NCI-H1048 (cell line): ENCODE data around the gene SPATA24.
"Not testable (repeated sequence)": the region's sequence is repeated elsewhere in the genome, so short reads cannot be mapped to it uniquely, and the experiment has no call there.

Experiments
- DNase-seq: peaks from one replicate; lab custom pipeline; 2025; lab: John Stamatoyannopoulos, UW

The SPATA24 gene

DNA sequence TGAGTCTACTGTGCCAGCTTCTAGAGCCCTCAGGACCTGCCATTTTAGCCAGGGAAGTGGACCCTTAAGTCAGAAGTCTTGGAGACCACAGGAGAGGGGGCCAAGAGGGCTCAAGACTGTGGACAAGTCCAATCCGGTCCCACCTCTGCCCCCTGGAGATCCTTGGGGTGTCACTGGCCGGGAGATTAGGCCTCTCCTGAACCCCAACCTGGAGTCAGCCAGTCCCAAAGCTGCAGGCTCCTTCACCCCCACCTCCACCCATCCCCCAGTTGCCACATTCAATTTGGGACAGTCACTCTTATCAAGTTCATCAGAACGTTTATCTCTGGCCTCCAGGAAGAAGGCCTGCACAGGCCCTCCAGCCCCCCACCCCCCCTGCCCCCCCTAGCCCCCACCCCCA is 21.1 kb downstream of the SPATA24 start:
- DNase-seq, result no peak

- no peak for DNase-seq
These were observed 21.8 kb downstream of the SPATA24 start for GRCh38 chr5:139381837-139382761.

GRCh38 chr5:139379626-139380449 is 24.1 kb downstream of the SPATA24 start:
- DNase-seq, result no peak

GRCh38 chr5:139378941-139379361 is 24.9 kb downstream of the SPATA24 start:
- DNase-seq, result no peak

- no peak for DNase-seq
These were observed 25.6 kb downstream of the SPATA24 start for GRCh38 chr5:139378101-139378825.

DNA sequence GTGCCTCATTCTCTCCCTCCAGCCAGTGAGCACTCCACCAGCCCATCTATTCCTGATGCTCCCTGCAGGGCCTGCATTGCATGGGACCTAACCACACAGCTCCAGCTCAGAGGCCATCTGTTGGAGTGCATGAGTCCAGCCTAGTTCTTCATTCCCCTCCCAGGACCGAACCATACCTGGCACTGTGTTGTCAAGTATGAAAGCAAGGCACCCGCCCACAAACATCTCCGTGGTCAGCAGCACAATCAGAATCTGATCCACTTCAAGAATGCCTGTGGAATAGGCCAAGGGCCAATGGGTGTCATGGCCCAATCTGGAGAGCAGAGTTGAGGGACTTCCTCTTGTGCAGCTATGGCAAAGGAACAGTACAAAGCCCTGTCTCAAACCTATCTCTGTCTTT is 26.7 kb downstream of the SPATA24 start:
- DNase-seq, result no peak

GRCh38 chr5:139376364-139376763 is 27.5 kb downstream of the SPATA24 start:
- DNase-seq, result no peak

DNA sequence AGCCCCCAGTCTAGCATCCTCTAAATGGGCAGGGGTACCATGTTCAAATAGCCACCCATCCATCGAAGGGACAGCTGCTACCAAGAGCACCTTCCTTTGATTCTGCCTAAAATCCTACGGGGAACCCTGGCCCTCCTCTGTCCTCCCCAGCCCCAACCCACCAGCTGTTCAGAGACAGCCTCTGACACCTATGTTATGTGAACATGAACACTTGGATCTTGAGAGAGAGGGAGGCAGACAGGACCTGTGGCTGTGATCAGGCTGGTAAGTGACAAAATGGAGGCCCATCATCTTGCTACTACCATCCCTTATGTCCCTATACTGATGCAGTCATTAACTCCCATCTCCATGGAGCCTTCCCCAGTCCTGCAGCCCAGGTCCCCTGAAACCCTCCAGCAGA is 29.0 kb downstream of the SPATA24 start:
- DNase-seq, result no peak

DNA sequence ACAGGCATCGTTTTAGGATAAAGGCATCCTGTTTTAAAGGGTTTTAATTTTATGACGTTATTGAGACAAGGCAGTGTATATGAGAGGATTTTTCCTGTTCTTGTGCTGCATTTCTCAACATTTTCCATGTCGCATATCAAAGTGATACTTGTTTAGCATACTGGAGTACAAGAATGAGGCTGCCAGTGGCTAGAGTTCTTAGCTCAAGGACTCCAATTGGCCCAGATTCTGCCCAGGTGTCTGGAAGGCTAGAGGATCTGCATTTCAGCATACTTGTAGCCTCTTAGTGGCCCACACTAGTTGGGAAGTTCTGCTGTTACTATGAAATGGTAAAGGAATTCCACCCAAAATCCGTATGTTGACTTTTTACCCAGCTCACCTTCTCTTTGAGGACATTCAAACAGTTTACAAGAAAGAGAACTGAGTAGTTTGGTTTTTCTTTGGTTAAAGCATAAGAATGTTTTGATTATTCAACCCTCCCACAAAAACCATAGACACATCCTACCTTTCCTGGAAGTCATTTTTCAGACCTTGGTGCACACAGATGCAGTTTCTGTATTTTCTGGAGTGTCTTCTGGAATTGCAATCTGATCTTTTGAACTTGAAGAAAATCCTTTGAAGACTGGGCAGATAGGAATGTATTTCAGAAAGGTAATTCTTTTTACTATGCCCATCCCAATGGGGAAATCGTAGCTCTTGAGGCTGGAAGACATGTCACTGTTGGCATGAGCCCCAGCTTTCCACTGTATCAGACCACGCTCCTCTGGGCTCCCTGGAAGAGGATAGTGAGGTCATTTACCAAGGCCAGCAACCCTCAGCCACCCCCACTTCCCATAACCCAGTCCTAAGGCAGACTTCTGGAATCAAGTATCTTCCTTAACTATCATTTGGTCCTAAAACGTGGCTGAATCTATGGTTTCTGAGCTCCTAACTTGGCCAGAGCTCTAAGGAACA is 32.1 kb downstream of the SPATA24 start:
- no peak for DNase-seq

- no peak for DNase-seq
These were observed 34.7 kb downstream of the SPATA24 start for GRCh38 chr5:139369181-139369580.

DNA sequence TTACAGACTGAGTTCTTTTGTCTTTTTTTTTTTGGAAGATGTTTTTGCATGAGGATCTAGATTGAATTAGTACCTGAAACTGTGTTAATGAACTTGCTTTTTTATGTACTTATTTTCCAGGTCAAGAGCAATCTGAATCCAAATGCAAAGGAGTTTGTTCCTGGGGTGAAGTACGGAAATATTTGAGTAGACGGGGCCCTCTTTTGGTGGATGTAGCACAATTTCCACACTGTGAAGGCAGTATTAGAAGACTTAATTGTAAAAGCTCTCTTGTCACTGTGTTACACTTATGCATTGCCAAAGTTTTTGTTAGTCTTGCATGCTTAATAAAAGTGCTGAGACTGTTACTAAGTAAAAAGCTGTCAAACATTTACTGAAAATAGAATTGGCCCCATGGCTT is 35.3 kb downstream of the SPATA24 start:
- no peak for DNase-seq

GRCh38 chr5:139364466-139364865 is 39.4 kb downstream of the SPATA24 start:
- no peak for DNase-seq

DNA sequence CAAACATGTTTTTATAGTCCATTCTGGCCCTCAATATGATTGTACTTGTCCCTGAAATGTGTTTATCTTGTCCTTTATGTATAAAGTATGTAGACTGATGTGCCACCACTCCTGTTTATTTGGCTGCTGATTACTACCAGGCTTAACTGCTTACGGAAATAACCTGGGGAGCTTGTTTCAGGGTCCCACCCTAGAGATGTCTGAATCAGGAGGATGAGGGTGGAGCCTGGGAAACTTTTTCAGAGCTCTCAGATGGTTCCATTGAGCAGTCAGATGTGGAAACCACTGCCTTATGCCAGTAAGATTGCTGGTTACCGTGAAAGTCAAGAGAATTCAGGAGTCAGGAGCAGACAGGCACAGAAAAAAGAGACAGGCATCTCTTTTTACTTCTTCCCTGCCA is 40.0 kb downstream of the SPATA24 start:
- DNase-seq, result no peak

- DNase-seq, result no peak
These were observed 42.0 kb downstream of the SPATA24 start for GRCh38 chr5:139361835-139362429.

DNA sequence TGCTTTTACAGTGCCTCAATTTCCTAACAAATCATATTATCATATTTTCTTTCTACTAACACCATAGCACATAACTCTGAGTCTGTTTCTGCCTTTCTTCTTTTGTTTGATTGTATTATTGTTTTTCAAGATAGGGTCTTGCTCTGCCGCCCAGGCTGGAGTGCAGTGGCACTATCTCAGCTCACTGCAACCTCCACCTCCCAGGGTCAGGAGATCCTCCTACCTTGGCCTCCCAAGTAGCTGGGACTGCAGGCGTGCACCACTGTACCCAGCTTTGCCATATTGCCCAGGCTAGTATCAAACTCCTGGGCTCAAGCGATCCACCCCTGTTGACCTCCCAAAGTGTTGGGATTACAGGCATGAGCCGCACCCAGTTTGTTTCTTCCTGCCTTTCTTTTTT is 43.5 kb downstream of the SPATA24 start:
- DNase-seq, result no peak

GRCh38 chr5:139358064-139358463 is 45.8 kb downstream of the SPATA24 start:
- DNase-seq, result no peak

GRCh38 chr5:139355900-139356299 is 48.0 kb downstream of the SPATA24 start:
- not testable (repeated sequence) for DNase-seq

DNA sequence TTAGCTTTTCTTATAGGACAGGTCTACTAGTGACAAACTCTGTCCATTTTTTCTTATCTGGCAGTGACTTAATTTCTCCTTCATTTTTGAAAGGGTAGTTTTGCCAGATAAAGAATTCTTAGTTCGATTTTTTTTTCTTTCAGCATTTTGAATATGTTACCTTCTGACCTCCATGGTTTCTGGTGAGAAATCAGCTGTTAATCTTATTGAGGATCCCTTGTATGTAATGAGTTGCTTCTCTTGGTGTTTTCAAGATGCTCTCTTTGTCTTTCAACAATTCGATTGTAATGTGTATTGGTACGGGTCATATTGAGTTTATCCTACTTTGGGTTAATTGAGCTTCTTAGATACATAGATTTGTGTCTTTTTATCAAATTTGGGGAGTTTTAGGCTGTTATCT is 49.7 kb downstream of the SPATA24 start:
- no peak for DNase-seq

DNA sequence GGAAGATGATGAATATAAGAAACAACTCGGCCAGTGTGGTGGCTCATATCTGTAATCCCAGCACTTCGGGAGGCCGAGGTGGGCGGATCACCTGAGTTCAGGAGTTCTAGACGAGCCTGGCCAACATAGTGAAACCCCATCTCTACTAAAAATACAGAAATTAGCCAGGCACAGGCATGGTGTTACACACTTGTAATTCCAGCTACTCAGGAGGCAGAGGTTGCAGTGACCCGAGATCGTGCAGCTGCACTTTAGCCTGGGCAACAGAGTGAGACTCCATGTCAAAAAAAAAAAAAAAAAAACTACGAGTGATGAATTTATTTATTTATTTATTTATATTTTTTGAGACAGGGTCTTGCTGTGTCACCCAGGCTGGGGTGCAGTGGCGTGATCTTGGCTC is 56.0 kb downstream of the SPATA24 start:
- DNase-seq, result not testable (repeated sequence)
